HuH-7 (cell line): ENCODE data around the gene NUP88.

Source experiments
- DNase-seq: peaks from one replicate; pipeline ENCODE4 v3.0.0; 2011; ENCODE audit warnings: low spot score

NUP88 gene

DNA sequence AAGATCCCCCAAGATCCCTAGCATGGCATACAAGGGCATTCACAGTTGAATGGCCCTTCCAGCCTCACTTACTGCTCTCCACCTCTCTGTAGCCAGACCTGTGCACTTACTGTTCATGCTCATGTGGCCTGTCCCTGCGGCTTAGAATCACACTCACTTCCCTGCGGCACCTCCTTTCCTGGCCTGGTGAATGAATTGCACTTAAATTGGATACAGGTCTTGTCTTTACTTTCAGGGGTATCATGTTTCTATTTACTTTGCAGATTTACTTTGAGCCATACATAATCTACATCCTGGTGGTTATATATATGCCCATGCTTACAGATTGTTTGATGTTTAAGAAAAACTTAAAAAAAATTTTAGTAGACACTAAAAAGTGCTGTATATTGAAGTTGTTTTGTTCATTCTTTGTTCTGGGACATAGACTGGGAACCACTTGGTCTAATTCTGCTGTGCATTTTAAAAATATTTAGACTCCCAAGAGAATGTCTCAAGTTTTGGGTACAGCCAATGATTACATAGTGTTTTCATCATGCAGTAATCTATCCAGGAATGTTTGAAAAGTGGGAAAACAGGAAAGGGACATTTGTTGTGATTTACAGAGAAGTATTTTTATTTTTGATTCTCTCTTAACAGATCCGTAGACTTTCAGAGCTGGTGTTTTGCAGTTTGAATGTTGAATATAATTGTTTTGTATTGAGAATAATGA is 63.9 kb downstream of the NUP88 start:
- DNase-seq = no peak

GRCh38 chr17:5354886-5355415 is 64.5 kb downstream of the NUP88 start:
- DNase-seq = no peak

- DNase-seq = no peak
These were observed 65.2 kb downstream of the NUP88 start for GRCh38 chr17:5354310-5354709.

DNA sequence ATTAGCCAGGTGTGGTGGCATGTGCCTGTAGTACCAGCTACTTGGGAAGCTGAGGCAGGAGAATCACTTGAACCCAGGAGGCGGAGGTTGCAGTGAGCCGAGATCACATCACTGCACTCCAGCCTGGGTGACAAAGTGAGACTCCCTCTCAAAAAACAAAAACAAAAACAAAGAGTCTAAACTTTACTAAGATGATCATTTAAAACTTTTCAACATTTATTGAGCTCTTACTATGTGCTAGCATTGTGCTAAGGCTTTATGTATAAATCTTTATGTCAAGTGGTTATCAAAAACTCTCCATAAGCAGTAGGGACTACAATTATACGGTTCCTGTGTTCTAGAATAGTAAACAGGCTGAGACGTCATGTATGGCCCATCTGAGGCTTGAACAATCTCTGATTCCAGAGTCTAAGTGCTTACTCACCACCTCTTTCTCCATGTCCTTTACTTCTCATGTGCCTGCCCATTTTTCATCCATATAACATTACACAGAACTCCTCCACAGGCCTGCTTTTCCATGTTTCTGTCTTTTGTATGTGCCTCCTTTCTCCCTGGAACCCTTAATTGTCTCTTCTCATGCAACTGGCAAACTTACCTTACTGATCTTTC is 66.7 kb downstream of the NUP88 start:
- DNase-seq = no peak

DNA sequence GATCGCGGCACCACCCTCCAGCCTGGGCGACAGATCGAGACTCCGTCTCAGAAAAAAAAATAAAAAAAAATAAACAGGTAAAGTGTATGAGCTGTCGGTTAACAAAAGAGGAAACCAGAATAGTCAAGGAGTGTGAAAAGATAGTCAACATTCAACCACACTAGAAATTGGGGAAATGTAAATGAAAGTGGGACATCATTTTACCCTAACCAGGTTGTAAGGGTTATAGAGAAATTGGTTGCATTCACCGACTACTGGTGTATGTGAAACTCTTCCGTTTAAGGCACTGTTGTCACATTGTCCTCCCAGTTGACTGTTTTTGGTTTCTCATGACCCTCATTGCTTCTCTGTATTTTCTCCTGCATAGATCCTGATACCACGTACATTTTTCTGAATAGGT is 74.5 kb downstream of the NUP88 start:
- no peak for DNase-seq
